WTC11 (cell line): Measurements from ENCODE around the gene SYMPK. TPM values are rescaled to one million over a fixed set of nuclear protein-coding genes. Genes with fewer than 3 reads are reported as not detected.

Experiments used
- ATAC-seq: fragments of 200-7000 bp; cut with Tn5 transposase; 2 replicates; pipeline ENCODE4 v1.10.0; 2021; ENCODE audit warnings: mild to moderate bottlenecking, moderate library complexity
- CTCF ChIA-PET: fragments of 300-600 bp; sonication (Branson Sonifier 250); formaldehyde crosslinking; loops from one replicate; lab custom pipeline; 2021; ENCODE audit warnings: antibody characterized with exemption; lab: Charles Lee
- POLR2A ChIA-PET: fragments of 350-600 bp; sonication (Branson Sonifier 250); formaldehyde crosslinking; loops from one replicate; lab custom pipeline; 2021; ENCODE audit warnings: antibody characterized with exemption; lab: Charles Lee
- DNase-seq: peaks from one replicate; pipeline ENCODE4 v3.0.0; 2021; ENCODE audit warnings: low spot score
- H3K27ac Mint-ChIP-seq: 2 replicates; pipeline ENCODE4 v1.8.0; 2021; ENCODE audit warnings: mixed read lengths
- H3K27me3 Mint-ChIP-seq: 2 replicates; pipeline ENCODE4 v1.8.0; 2021; ENCODE audit warnings: low read depth, mild to moderate bottlenecking, moderate library complexity, mixed read lengths
- H3K36me3 Mint-ChIP-seq: 2 replicates; pipeline ENCODE4 v1.8.0; 2021; ENCODE audit warnings: mixed read lengths
- H3K4me1 Mint-ChIP-seq: 2 replicates; pipeline ENCODE4 v1.8.0; 2022; ENCODE audit warnings: mixed read lengths
- H3K4me3 Mint-ChIP-seq: 2 replicates; pipeline ENCODE4 v1.8.0; 2021; ENCODE audit warnings: mild to moderate bottlenecking, moderate library complexity, mixed read lengths
- H3K9me3 Mint-ChIP-seq: 2 replicates; pipeline ENCODE4 v1.8.0; 2021; ENCODE audit warnings: mixed read lengths
- CBFB ChIP-seq: sonication (generic); formaldehyde crosslinking; IDR thresholded peaks from 2 replicates; pipeline ENCODE4 v1.8.1; 2022; ENCODE audit warnings: mild to moderate bottlenecking, low read depth, missing genetic modification reagents
- CTCF ChIP-seq: fragments of 200-600 bp; IDR thresholded peaks from 2 replicates; pipeline ENCODE4 v1.8.0; 2022; ENCODE audit warnings: antibody characterized with exemption
- EMX1 ChIP-seq: fragments of 250-450 bp; sonication (Bioruptor Pico); IDR thresholded peaks from 2 replicates; pipeline ENCODE4 v1.8.0; 2021; ENCODE audit warnings: mild to moderate bottlenecking
- ETV6 ChIP-seq: sonication (generic); formaldehyde crosslinking; IDR thresholded peaks from 2 replicates; pipeline ENCODE4 v1.8.1; 2022; ENCODE audit warnings: mild to moderate bottlenecking, missing genetic modification reagents
- FOXP1 ChIP-seq: sonication (generic); formaldehyde crosslinking; IDR thresholded peaks from 2 replicates; pipeline ENCODE4 v1.8.0; 2022; ENCODE audit warnings: missing genetic modification reagents, mild to moderate bottlenecking, moderate library complexity, borderline replicate concordance
- HMGXB4 ChIP-seq: sonication (generic); formaldehyde crosslinking; IDR thresholded peaks from 2 replicates; pipeline ENCODE4 v1.8.1; 2023; ENCODE audit warnings: mild to moderate bottlenecking, moderate library complexity, missing genetic modification reagents
- PRRX2 ChIP-seq: fragments of 250-450 bp; sonication (Bioruptor Pico); IDR thresholded peaks from 2 replicates; pipeline ENCODE4 v1.8.0; 2021; ENCODE audit warnings: mild to moderate bottlenecking
- SMAD3 ChIP-seq: sonication (generic); formaldehyde crosslinking; IDR thresholded peaks from 2 replicates; pipeline ENCODE4 v1.8.0; 2022; ENCODE audit warnings: missing genetic modification reagents, mild to moderate bottlenecking, borderline replicate concordance
- SOX15 ChIP-seq: fragments of 250-450 bp; sonication (Bioruptor Pico); IDR thresholded peaks from 2 replicates; pipeline ENCODE4 v1.9.0; 2021; ENCODE audit warnings: mild to moderate bottlenecking
- SP1 ChIP-seq: sonication (generic); formaldehyde crosslinking; conservative IDR thresholded peaks from 2 replicates; pipeline ENCODE4 v1.8.1; 2022; ENCODE audit warnings: missing genetic modification reagents
- TEAD1 ChIP-seq: sonication (generic); formaldehyde crosslinking; IDR thresholded peaks from 2 replicates; pipeline ENCODE4 v1.8.0; 2022; ENCODE audit warnings: mild to moderate bottlenecking, missing genetic modification reagents
- ZMAT4 ChIP-seq: fragments of 250-450 bp; sonication (Bioruptor Pico); IDR thresholded peaks from 2 replicates; pipeline ENCODE4 v1.9.0; 2021; ENCODE audit warnings: mild to moderate bottlenecking
- ZNF232 ChIP-seq: sonication (generic); formaldehyde crosslinking; IDR thresholded peaks from 2 replicates; pipeline ENCODE4 v1.8.0; 2022; ENCODE audit warnings: mild to moderate bottlenecking, missing genetic modification reagents
- ZNF263 ChIP-seq: sonication (generic); formaldehyde crosslinking; IDR thresholded peaks from 2 replicates; pipeline ENCODE4 v1.8.1; 2022; ENCODE audit warnings: low read depth, mild to moderate bottlenecking, moderate library complexity, missing genetic modification reagents
- ZNF416 ChIP-seq: fragments of 250-450 bp; sonication (Bioruptor Pico); IDR thresholded peaks from 2 replicates; pipeline ENCODE4 v1.9.0; 2021; ENCODE audit warnings: mild to moderate bottlenecking, inconsistent platforms
- total RNA-seq: library from RNA; stranded (reverse); gene quantifications from 3 replicates; pipeline ENCODE4 v1.2.3, GENCODE V29; 2021
- TF ChIP-seq, protein P1 (sequence below): sonication (generic); formaldehyde crosslinking; IDR thresholded peaks from 2 replicates; pipeline ENCODE4 v1.8.0; 2022; ENCODE audit warnings: mild to moderate bottlenecking, missing genetic modification reagents
- TF ChIP-seq, protein P2 (sequence below): sonication (generic); formaldehyde crosslinking; IDR thresholded peaks from 2 replicates; pipeline ENCODE4 v1.8.0; 2022; ENCODE audit warnings: mild to moderate bottlenecking, missing genetic modification reagents
- TF ChIP-seq, protein P3 (sequence below): sonication (generic); formaldehyde crosslinking; IDR thresholded peaks from 2 replicates; pipeline ENCODE4 v1.8.1; 2022; ENCODE audit warnings: low read depth, mild to moderate bottlenecking, moderate library complexity, missing genetic modification reagents, borderline replicate concordance
- TF ChIP-seq, protein P4 (sequence below): fragments of 250-450 bp; sonication (Bioruptor Pico); IDR thresholded peaks from 2 replicates; pipeline ENCODE4 v1.9.0; 2021; ENCODE audit warnings: mild to moderate bottlenecking
- TF ChIP-seq, protein P5 (sequence below): fragments of 250-450 bp; sonication (Bioruptor Pico); IDR thresholded peaks from 2 replicates; pipeline ENCODE4 v1.8.0; 2021; ENCODE audit warnings: mild to moderate bottlenecking
- TF ChIP-seq, protein P6 (sequence below): sonication (generic); formaldehyde crosslinking; IDR thresholded peaks from 2 replicates; pipeline ENCODE4 v1.8.1; 2023; ENCODE audit warnings: mild to moderate bottlenecking, missing genetic modification reagents, moderate library complexity

SYMPK gene
- total RNA-seq, 1 experiment from 2014 or later = 106 TPM

DNA sequence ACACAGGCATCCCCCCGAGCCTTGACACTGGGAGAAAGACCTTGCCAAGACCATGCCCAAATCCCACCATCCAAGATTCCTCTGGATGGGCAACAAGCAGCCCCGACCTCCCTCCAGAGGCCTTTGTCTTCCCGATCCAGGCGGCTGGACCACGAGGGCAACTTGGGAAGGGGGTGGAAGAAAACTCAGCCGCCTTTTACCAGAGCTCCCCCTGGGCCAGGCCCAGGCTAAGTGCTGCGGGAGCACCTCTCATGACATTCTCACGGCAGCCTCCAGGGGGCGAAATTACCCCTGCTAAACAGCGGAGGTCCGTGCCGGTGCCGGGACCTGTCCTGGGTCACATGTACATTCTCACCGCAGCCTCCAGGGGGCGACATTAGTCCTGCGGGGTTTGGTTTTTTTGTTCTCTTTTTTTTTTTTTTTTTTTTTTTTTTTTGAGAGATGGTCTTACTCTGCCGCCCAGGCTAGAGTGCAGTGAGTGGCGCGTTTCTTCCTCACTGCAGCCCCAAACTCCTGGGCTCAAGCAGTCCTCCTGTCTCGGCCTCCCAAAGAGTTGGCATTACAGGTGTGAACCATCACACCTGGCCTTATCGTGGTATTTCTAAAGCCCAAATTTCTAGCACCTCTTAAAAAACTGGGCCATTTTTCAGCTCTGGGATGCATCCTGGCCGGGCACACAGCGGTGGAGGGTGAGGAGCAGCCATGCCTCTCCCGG is 45.8 kb downstream of the SYMPK start:
- H3K36me3 Mint-ChIP-seq = peaks cover 14% of the 10 kb centered on the region
- H3K27ac Mint-ChIP-seq = peak overlapping the region; percentile 83; the same call in 1 of the 2 replicates
- TF ChIP-seq ZNF263 (CRISPR knock-in tag) = peak; percentile 28; the same call in 1 of the 2 replicates
- TF ChIP-seq, protein P1, sequence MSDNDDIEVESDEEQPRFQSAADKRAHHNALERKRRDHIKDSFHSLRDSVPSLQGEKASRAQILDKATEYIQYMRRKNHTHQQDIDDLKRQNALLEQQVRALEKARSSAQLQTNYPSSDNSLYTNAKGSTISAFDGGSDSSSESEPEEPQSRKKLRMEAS = peak; percentile 79
- TF ChIP-seq, protein P2, sequence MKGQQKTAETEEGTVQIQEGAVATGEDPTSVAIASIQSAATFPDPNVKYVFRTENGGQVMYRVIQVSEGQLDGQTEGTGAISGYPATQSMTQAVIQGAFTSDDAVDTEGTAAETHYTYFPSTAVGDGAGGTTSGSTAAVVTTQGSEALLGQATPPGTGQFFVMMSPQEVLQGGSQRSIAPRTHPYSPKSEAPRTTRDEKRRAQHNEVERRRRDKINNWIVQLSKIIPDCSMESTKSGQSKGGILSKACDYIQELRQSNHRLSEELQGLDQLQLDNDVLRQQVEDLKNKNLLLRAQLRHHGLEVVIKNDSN (CRISPR knock-in tag) = peak; percentile 76; the same call in 1 of the 2 replicates
- peak; percentile 24; the same call in 1 of the 2 replicates for TF ChIP-seq SP1 (CRISPR knock-in tag)
- peak; percentile 56; the same call in 1 of the 2 replicates for TF ChIP-seq ZNF232
- TF ChIP-seq ZNF416 (CRISPR knock-in tag) = no peak
- TF ChIP-seq CBFB (CRISPR knock-in tag) = no peak
- 0 out of 2 replicates have a peak, but pooled peaks have one; percentile 67 for TF ChIP-seq SMAD3
- TF ChIP-seq, protein P3, sequence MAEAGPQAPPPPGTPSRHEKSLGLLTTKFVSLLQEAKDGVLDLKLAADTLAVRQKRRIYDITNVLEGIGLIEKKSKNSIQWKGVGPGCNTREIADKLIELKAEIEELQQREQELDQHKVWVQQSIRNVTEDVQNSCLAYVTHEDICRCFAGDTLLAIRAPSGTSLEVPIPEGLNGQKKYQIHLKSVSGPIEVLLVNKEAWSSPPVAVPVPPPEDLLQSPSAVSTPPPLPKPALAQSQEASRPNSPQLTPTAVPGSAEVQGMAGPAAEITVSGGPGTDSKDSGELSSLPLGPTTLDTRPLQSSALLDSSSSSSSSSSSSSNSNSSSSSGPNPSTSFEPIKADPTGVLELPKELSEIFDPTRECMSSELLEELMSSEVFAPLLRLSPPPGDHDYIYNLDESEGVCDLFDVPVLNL = no peak
- TF ChIP-seq TEAD1 (CRISPR knock-in tag) = peak; percentile 65
- no peak for TF ChIP-seq SOX15 (CRISPR knock-in tag)
- TF ChIP-seq, protein P4, sequence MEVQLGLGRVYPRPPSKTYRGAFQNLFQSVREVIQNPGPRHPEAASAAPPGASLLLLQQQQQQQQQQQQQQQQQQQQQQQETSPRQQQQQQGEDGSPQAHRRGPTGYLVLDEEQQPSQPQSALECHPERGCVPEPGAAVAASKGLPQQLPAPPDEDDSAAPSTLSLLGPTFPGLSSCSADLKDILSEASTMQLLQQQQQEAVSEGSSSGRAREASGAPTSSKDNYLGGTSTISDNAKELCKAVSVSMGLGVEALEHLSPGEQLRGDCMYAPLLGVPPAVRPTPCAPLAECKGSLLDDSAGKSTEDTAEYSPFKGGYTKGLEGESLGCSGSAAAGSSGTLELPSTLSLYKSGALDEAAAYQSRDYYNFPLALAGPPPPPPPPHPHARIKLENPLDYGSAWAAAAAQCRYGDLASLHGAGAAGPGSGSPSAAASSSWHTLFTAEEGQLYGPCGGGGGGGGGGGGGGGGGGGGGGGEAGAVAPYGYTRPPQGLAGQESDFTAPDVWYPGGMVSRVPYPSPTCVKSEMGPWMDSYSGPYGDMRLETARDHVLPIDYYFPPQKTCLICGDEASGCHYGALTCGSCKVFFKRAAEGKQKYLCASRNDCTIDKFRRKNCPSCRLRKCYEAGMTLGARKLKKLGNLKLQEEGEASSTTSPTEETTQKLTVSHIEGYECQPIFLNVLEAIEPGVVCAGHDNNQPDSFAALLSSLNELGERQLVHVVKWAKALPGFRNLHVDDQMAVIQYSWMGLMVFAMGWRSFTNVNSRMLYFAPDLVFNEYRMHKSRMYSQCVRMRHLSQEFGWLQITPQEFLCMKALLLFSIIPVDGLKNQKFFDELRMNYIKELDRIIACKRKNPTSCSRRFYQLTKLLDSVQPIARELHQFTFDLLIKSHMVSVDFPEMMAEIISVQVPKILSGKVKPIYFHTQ (CRISPR knock-in tag) = no peak
- TF ChIP-seq HMGXB4 = peak; percentile 32; the same call in 1 of the 2 replicates
- TF ChIP-seq, protein P5, sequence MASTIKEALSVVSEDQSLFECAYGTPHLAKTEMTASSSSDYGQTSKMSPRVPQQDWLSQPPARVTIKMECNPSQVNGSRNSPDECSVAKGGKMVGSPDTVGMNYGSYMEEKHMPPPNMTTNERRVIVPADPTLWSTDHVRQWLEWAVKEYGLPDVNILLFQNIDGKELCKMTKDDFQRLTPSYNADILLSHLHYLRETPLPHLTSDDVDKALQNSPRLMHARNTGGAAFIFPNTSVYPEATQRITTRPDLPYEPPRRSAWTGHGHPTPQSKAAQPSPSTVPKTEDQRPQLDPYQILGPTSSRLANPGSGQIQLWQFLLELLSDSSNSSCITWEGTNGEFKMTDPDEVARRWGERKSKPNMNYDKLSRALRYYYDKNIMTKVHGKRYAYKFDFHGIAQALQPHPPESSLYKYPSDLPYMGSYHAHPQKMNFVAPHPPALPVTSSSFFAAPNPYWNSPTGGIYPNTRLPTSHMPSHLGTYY (CRISPR knock-in tag) = peak; percentile 32; the same call in 1 of the 2 replicates
- no peak for TF ChIP-seq ZMAT4 (CRISPR knock-in tag)
- peak; percentile 98 for TF ChIP-seq CTCF
- 0 out of 2 replicates have a peak, but pooled peaks have one; percentile 28 for TF ChIP-seq EMX1 (CRISPR knock-in tag)
- no peak for TF ChIP-seq ETV6 (CRISPR knock-in tag)
- TF ChIP-seq, protein P6, sequence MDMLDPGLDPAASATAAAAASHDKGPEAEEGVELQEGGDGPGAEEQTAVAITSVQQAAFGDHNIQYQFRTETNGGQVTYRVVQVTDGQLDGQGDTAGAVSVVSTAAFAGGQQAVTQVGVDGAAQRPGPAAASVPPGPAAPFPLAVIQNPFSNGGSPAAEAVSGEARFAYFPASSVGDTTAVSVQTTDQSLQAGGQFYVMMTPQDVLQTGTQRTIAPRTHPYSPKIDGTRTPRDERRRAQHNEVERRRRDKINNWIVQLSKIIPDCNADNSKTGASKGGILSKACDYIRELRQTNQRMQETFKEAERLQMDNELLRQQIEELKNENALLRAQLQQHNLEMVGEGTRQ = peak; percentile 82
- 0 out of 2 replicates have a peak, but pooled peaks have one; percentile 8 for TF ChIP-seq PRRX2 (CRISPR knock-in tag)
- TF ChIP-seq FOXP1 (CRISPR knock-in tag) = no peak
- ATAC-seq (peak; percentile 72), DNase-seq (peak; percentile 100)
- no peaks in the 10 kb centered on the region for H3K9me3 Mint-ChIP-seq
- H3K4me3 Mint-ChIP-seq = peak overlapping the region; percentile 89
- H3K4me1 Mint-ChIP-seq = peaks cover 37% of the 10 kb centered on the region
- ChIA-PET POLR2A (interaction anchor here (0.6 to 4.0 kb wide), 5 partner anchors 24 to 172 kb away, joined by 3 to 47 read pairs (median 6); partner anchors contain the start of genes DMWD, FOXA3, SIX5 and SYMPK), CTCF (interaction anchor here (0.5 to 7.2 kb wide), 82 partner anchors 9 to 1534 kb away, joined by 3 to 135 read pairs (median 5); partner anchors contain the start of genes CALM3, DMPK, DMWD and FBXO46)
- H3K27me3 Mint-ChIP-seq = no peaks in the 10 kb centered on the region; the same call in none of the 2 replicates
